Hepatocyte (in vitro differentiated cells): ENCODE measurements around the gene USP24. TPM values are rescaled to one million over a fixed set of nuclear protein-coding genes. Genes with fewer than 3 reads are reported as not detected.

ENCODE experiments used
- DNase-seq: peaks from one replicate; pipeline ENCODE4 v3.0.0-alpha.2; 2016; ENCODE audit warnings: low spot score
- H2AFZ ChIP-seq: fragments of 200-600 bp; sonication (generic); 2 replicates; pipeline ENCODE4 v1.6.0; 2016; ENCODE audit warnings: antibody characterized with exemption, mild to moderate bottlenecking
- H3K27ac ChIP-seq: fragments of 200-600 bp; sonication (generic); 2 replicates; pipeline ENCODE4 v1.5.1; 2016; ENCODE audit warnings: mild to moderate bottlenecking
- H3K27me3 ChIP-seq: fragments of 200-600 bp; sonication (generic); 2 replicates; pipeline ENCODE4 v1.6.1; 2016
- H3K36me3 ChIP-seq: fragments of 200-600 bp; sonication (generic); replicated peaks from 2 replicates; pipeline ENCODE4 v1.5.1; 2016; ENCODE audit warnings: low read depth; ENCODE audit not compliant: insufficient read depth
- H3K4me1 ChIP-seq: fragments of 200-600 bp; sonication (generic); 2 replicates; pipeline ENCODE4 v1.5.1; 2016; ENCODE audit warnings: mild to moderate bottlenecking, moderate library complexity; ENCODE audit not compliant: insufficient read depth
- H3K4me2 ChIP-seq: fragments of 200-600 bp; sonication (generic); 2 replicates; pipeline ENCODE4 v1.6.0; 2016
- H3K4me3 ChIP-seq: fragments of 200-600 bp; sonication (generic); 2 replicates; pipeline ENCODE4 v1.5.1; 2016; ENCODE audit warnings: mild to moderate bottlenecking
- H3K79me2 ChIP-seq: fragments of 200-600 bp; sonication (generic); 2 replicates; pipeline ENCODE4 v1.6.0; 2017; ENCODE audit warnings: mild to moderate bottlenecking
- H3K9me2 ChIP-seq: fragments of 200-600 bp; sonication (generic); replicated peaks from 2 replicates; pipeline ENCODE4 v1.6.0; 2017; ENCODE audit warnings: mild to moderate bottlenecking; ENCODE audit not compliant: insufficient read depth
- H3K9me3 ChIP-seq: fragments of 200-600 bp; sonication (generic); 2 replicates; pipeline ENCODE4 v1.5.1; 2016; ENCODE audit warnings: low read depth, mild to moderate bottlenecking
- H4K20me1 ChIP-seq: fragments of 200-600 bp; sonication (generic); 2 replicates; pipeline ENCODE4 v1.6.0; 2016; ENCODE audit warnings: mild to moderate bottlenecking; ENCODE audit not compliant: insufficient read depth, poor library complexity, severe bottlenecking
- EZH2 ChIP-seq: fragments of 200-600 bp; sonication (generic); IDR thresholded peaks from 2 replicates; pipeline ENCODE4 v1.6.1; 2016; ENCODE audit warnings: antibody characterized with exemption, mild to moderate bottlenecking, borderline replicate concordance
- EZH2phosphoT487 ChIP-seq: fragments of 200-600 bp; sonication (generic); IDR thresholded peaks from one replicate; pipeline ENCODE4 v1.6.1; 2018; ENCODE audit warnings: antibody characterized with exemption, mild to moderate bottlenecking, low read depth, moderate library complexity; ENCODE audit not compliant: unreplicated experiment, severe bottlenecking
- WGBS: methylation state at CpG from one replicate; pipeline ENCODE4 v1.1.6; 2016; ENCODE audit warnings: low lambda C conversion rate; ENCODE audit errors: missing lambda C conversion rate; 5-methylcytosine and 5-hydroxymethylcytosine counted together
- polyA plus RNA-seq: library from polyadenylated mRNA; unstranded; fragments of >200 nt; fragmentation: Nextera tagmentation; extraction: Ambion mirVana; gene quantifications from 2 replicates; pipeline ENCODE4 v1.2.1, GENCODE V29; 2016
- total RNA-seq: library from RNA; depleted of rRNA; stranded (reverse); fragments of >200 nt; gene quantifications from 2 replicates; pipeline ENCODE4 v1.2.3, GENCODE V29; 2014
- TF ChIP-seq, protein P1 (sequence below): fragments of 200-600 bp; sonication (generic); IDR thresholded peaks from 2 replicates; pipeline ENCODE4 v1.5.1; 2016; ENCODE audit warnings: antibody characterized with exemption, mild to moderate bottlenecking; ENCODE audit not compliant: poor library complexity

Gene USP24
- total and polyA plus RNA-seq, 2 experiments from 2014 or later = 9.3 to 41.9 TPM

DNA sequence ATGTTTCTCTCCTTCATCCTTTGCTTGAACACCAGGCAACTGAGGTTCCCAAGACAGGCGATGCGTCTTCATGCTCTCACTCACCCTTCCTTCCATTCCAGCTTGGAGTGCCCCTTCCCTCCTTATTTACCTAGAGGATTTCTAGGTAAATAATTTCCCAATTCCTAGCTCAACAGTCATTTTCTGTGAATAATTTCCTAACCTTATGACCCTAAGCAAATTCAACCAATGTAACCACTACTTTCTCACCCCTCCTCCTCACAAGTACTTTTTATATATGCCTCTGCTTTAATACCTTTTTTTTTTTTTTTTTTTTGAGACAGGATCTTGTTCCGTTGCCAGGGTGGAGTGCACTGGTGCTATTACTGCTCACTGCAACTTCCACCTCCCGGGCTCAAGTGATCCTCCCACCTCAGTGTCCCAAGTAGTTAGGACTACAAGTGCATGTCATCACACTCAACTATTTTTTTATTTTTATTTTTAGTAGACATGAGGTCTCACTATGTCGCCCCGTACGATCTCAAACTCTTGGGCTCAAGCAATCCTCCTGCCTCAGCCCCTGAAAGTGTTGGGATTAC, 86.7 kb downstream of the USP24 start:
- Histone ChIP-seq H3K27ac (no peak overlapping the region), H3K4me3 (no peak overlapping the region), H3K36me3 (peaks cover 3% of the 10 kb centered on the region), H3K79me2 (no peaks in the 10 kb centered on the region), H3K4me2 (no peak overlapping the region), H2AFZ (no peak overlapping the region), H3K9me3 (no peaks in the 10 kb centered on the region), H3K27me3 (no peaks in the 10 kb centered on the region), H3K9me2 (no peaks in the 10 kb centered on the region), H4K20me1 (no peaks in the 10 kb centered on the region), H3K4me1 (no peaks in the 10 kb centered on the region)
- TF ChIP-seq, protein P1, sequence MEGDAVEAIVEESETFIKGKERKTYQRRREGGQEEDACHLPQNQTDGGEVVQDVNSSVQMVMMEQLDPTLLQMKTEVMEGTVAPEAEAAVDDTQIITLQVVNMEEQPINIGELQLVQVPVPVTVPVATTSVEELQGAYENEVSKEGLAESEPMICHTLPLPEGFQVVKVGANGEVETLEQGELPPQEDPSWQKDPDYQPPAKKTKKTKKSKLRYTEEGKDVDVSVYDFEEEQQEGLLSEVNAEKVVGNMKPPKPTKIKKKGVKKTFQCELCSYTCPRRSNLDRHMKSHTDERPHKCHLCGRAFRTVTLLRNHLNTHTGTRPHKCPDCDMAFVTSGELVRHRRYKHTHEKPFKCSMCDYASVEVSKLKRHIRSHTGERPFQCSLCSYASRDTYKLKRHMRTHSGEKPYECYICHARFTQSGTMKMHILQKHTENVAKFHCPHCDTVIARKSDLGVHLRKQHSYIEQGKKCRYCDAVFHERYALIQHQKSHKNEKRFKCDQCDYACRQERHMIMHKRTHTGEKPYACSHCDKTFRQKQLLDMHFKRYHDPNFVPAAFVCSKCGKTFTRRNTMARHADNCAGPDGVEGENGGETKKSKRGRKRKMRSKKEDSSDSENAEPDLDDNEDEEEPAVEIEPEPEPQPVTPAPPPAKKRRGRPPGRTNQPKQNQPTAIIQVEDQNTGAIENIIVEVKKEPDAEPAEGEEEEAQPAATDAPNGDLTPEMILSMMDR = no peak
- TF ChIP-seq EZH2 (no peak), EZH2phosphoT487 (no peak)
- 91% methylated on average over 7 of the region's 7 CpGs for WGBS
- DNase-seq = no peak

DNA sequence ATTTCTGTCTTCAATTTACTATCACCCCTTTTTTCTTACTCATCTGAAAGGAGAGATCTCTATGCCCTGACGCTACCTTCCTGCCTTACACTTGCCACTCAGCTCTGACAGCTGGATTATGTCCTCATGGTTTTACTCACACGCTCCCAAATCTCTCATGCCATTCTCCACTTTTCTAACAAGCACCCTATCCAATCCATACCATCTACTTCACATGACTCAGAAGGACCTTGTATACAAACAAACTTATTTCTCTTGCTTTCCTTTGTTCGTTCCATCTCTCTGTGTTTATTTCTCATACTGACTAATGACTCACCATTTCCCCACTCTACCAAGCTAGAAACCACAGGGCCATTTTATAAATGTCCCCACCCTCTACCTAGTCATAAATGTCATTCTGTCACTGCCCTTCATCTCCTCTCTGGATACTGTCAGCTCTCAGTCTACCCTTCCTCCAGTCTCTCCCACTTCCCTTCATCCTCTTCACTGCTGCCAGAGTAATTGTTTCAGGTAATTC, 87.3 kb downstream of the USP24 start:
- 97% methylated on average over 3 of the region's 3 CpGs for WGBS
- no peak for DNase-seq
- no peak overlapping the region for H2AFZ ChIP-seq
- peaks cover 3% of the 10 kb centered on the region for H3K36me3 ChIP-seq
- H3K9me2 ChIP-seq = no peaks in the 10 kb centered on the region
- H3K27me3 ChIP-seq = no peaks in the 10 kb centered on the region
- no peak overlapping the region for H3K4me2 ChIP-seq
- no peaks in the 10 kb centered on the region for H3K4me1 ChIP-seq
- no peaks in the 10 kb centered on the region for H3K9me3 ChIP-seq
- no peaks in the 10 kb centered on the region for H4K20me1 ChIP-seq
- no peak overlapping the region for H3K4me3 ChIP-seq
- TF ChIP-seq, protein P1 = no peak
- TF ChIP-seq EZH2phosphoT487 (no peak), EZH2 (no peak)
- no peak overlapping the region for H3K27ac ChIP-seq
- H3K79me2 ChIP-seq = no peaks in the 10 kb centered on the region

DNA sequence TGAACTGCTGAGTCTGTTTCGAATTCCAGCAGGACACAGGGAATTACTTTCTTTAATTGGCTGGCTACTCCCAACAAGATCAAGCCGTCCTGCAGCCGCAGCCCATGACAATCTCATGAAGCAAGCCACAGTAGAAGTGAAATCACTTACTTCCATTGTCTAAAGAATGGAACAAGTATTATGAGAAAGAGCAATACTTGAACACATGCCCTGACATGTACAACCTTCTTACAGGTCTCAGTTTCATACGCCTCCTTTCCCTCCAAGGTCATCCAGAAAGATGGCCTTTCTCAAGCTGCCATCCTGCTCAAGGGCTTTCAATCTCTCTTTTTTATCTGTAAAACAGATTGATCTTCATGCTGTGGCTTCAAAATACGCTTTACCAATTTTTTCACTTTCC, 90.7 kb downstream of the USP24 start:
- H3K4me1 ChIP-seq = no peaks in the 10 kb centered on the region
- H2AFZ ChIP-seq = no peak overlapping the region
- no peak overlapping the region for H3K27ac ChIP-seq
- no peak overlapping the region for H3K4me3 ChIP-seq
- no peaks in the 10 kb centered on the region for H3K79me2 ChIP-seq
- no peaks in the 10 kb centered on the region for H3K27me3 ChIP-seq
- DNase-seq = no peak
- no peak for TF ChIP-seq EZH2
- no peak for TF ChIP-seq EZH2phosphoT487
- TF ChIP-seq, protein P1 = no peak
- H3K36me3 ChIP-seq = peaks cover 8% of the 10 kb centered on the region
- no peaks in the 10 kb centered on the region for H4K20me1 ChIP-seq
- no peak overlapping the region for H3K4me2 ChIP-seq
- no peaks in the 10 kb centered on the region for H3K9me2 ChIP-seq
- WGBS = 97% methylated on average over 5 of the region's 5 CpGs
- H3K9me3 ChIP-seq = no peaks in the 10 kb centered on the region
